ENCODE results near the gene MLLT6.

DNA sequence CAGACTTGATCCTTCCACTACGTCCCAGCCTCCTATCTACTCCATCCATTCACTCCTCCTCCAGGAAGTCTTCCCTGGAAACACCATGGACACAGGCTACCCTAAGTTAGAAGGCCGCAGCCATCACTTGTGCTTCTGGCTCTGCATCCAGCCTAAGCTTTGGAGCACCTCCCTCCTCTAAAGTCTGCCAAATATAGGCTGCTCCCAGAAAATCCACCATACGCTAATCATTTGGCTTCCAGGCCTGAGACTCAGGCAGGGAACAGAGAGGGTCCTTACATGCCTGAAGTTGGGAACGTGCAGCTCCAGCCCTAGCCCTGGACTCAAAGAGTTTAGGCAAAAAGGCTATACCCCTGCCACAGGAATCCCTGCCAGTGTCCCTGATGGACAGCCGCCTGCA lies 36.4 kb downstream of the MLLT6 start:
- TF ChIP-seq, protein P1, sequence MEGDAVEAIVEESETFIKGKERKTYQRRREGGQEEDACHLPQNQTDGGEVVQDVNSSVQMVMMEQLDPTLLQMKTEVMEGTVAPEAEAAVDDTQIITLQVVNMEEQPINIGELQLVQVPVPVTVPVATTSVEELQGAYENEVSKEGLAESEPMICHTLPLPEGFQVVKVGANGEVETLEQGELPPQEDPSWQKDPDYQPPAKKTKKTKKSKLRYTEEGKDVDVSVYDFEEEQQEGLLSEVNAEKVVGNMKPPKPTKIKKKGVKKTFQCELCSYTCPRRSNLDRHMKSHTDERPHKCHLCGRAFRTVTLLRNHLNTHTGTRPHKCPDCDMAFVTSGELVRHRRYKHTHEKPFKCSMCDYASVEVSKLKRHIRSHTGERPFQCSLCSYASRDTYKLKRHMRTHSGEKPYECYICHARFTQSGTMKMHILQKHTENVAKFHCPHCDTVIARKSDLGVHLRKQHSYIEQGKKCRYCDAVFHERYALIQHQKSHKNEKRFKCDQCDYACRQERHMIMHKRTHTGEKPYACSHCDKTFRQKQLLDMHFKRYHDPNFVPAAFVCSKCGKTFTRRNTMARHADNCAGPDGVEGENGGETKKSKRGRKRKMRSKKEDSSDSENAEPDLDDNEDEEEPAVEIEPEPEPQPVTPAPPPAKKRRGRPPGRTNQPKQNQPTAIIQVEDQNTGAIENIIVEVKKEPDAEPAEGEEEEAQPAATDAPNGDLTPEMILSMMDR (IDR thresholded peaks at IDR 0.05), result no peak
- TF ChIP-seq EZH2phosphoT487 (IDR thresholded peaks at IDR 0.05), result no peak
- TF ChIP-seq EZH2 (IDR thresholded peaks at IDR 0.05), result no peak
